CMK (cell line): ENCODE data around the gene FAM83F.
"Not testable (repeated sequence)": the region's sequence is repeated elsewhere in the genome, so short reads cannot be mapped to it uniquely, and the experiment has no call there.

ENCODE experiments used
- DNase-seq: peaks from one replicate; pipeline ENCODE4 v3.0.0-alpha.2; 2010; ENCODE audit warnings: low read depth

The FAM83F gene

GRCh38 chr22:39965748-39966147 lies 29.0 kb upstream of the FAM83F start:
- DNase-seq = no peak

DNA sequence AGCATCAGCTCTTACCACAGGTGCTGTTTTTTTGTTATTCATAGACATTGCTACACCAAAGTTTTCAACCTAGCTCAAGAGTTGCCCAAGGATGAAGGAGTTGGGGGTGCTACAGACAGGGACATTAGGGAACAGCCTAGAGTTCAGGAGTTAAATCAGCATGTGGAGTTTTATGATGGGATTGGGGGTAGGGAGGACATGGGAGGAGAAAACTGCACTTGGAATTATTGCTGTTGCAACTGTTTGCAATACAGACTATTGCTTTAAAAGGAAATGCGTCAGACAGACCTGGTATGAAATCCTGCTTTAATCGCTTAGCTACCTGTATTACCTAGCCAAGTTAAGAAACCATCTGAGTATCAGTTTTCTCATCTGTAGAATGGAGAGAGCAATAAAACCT lies 28.3 kb upstream of the FAM83F start:
- DNase-seq = no peak

DNA sequence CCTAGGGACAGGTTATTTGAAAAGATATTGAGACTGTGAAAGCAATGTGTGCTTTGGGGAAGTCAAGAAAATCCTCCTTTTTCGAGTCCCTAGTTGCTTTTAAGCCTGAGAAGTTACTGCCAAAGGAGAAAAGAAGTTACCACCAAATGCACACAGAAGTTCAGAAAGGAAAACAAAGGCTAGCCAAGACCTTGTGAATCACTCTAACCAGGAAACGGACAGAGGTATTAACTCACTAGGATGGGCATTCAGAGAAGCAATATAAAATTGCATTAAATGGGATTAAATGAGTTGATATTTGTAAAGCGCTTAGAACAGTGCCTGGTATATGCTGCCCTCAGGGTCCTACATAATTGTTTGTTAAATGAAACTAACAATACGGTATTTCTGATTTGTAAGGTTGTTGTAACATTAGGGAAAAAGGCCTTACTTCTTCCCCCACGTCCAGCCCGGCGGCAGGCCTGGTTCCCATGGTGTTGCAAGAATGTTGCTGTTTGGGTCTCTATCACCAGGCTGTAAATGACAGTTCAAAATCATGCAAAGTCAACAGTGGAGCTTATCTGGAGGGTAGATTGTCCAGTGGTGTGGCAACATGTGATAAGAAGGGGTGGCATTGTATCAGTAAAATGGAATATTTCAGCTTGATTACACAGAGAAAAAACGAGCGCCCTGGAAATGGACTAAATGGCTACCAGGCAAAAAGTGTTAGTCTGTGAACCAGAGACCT lies 27.5 kb upstream of the FAM83F start:
- DNase-seq = peak; percentile 55

DNA sequence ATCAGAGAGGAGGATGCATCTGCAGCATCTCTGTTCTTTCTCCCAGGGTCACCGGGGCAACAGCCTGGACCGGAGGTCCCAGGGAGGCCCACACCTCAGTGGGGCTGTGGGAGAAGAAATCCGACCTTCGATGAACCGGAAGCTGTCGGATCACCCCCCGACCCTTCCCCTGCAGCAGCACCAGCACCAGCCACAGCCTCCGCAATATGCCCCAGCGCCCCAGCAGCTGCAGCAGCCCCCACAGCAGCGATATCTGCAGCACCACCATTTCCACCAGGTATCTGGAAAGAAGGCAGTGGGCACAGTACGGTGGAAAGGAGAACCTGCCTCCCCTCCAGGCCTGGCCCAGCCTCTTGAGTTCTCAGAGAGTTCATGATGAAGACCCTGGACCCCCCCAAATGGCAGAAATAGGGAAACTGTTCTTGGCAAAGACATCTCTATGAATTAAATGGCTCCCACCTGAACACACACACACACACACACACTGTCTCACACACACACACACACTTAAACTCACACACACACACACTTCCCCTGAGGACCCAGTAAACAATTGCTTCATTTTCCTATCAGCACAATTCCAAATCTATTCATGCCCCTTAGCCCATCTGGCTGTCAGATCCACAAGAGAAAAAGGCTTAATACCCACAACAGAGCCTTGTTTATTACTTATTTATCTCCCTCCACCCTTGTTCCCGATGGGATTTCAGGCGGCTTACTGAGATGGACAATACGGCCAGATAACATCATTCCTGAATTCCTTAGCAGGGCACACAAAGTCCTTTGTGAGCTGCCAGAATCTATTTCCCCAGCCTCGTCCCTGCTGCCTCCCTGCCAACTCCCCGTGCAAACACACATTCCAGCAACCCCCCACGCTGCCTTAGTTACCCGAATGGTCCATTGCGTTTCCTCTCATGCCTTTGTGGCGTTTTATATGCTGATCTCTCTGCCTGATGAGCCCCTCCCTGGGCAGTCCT lies 26.5 kb upstream of the FAM83F start:
- DNase-seq = no peak

GRCh38 chr22:39970742-39971141 lies 24.0 kb upstream of the FAM83F start:
- no peak for DNase-seq

DNA sequence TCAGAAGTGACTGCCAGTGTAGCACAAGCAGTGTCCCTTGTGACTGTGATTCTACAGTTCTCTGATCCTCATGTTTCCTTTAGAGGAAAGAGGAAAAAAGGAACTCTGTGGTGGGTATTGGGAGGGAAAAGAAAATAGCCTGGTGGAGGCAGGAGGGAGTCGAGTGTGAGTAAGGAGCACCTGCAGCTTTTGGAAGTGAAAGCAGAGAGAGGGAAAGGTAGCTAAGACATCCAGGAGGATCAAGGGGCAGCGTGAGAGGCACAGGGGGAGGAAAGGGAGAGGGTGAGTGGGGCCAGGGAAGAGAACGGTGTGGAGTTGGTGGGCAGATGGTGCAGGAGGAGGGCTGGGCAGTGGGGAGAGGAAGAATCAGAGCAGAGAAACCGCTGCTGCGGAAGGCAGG lies 22.1 kb upstream of the FAM83F start:
- no peak for DNase-seq

DNA sequence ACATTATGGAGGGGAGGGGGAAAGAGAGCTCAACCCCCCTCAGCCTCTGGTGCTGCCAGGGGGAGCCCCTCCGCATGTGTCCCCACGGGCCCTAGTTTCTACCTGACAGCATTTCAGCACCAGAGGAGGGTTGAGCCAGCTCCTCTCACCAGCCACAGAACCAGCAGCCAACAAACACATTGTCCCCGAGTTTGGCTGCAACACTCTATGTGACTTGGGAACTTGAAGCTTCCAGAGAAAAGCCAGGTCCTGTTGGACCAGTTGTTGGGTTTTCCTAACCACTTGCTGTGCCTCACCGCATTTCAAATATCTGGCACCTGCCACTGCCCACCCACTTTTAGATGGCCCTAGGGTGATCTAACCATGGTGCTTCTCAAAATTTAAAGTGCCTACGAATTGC lies 21.1 kb upstream of the FAM83F start:
- DNase-seq = no peak

DNA sequence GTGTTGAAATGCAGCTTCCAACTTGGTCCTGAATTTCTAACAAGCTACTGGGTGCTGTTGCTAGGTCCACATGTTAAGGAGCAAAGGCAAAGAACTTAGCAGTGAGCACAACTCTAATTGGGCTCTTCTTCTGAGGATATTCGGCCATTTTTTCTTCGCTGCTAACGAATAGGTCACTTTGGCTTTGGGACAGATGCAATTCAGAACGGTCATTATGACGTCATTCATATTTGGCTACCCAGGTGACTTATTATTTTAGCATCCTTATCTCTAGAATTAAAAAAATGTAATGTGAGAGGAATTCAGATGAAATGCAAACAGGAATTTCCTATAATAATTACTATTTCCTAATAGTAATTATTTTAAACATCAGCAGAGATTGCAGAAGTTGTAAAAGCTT lies 20.7 kb upstream of the FAM83F start:
- DNase-seq = no peak

DNA sequence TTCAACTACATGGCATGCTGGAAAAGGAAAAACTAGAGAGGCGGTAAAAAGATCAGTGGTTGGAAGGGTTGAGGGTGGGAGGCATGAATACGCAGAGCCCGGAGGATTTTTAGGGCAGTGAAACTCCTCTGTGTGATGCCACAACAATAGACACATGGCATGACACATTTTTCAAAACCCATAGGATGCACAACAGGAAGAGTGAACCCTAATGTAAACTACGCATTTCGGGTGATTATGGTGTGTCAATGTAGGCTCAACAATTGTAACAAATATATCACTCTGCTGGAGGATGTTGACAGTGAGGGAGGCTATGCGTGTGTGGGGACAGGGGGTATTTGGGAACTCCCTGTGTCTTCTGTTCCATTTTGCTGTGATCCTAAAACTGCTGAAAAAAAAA lies 15.7 kb upstream of the FAM83F start:
- DNase-seq = no peak

DNA sequence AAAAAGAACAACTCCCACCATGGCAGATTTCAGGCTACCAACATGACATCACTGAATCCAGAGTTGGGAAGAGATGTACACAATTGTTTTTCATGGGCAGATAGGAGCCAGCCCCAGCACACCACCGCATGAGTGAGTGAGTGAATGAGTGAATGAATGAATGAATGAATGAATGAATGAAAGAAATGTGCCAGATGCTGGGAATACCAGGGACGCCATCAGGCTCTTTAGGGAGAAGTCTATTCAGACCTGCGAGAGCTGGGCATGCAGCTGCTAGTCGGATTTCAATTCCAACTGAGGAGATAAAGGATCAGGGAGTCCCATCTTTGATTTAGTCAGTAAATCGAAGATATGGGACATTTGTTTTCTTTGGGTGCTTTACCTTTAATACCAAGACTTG lies 15.3 kb upstream of the FAM83F start:
- no peak for DNase-seq

DNA sequence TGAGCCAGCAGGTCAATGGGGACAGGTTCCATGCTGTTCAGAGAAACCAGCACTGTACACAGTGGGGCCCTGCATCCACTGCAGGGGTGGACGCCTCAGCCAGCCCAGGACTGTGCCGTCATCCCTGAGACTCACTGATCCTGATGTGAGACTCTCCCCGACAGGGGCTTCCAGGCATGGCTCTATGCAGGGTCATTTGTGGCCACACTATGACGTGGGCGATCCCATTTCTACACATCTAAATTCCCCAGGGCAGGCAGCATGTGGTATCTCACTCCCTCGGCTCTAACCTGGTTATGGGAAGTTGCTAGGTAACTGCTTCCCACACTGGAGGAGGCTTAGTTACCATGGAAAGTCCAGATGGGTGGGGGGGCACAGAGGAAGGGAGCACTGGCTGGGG lies 14.2 kb upstream of the FAM83F start:
- DNase-seq = no peak

- DNase-seq = no peak
Observed at GRCh38 chr22:39983346-39983745, 11.4 kb upstream of the FAM83F start.

DNA sequence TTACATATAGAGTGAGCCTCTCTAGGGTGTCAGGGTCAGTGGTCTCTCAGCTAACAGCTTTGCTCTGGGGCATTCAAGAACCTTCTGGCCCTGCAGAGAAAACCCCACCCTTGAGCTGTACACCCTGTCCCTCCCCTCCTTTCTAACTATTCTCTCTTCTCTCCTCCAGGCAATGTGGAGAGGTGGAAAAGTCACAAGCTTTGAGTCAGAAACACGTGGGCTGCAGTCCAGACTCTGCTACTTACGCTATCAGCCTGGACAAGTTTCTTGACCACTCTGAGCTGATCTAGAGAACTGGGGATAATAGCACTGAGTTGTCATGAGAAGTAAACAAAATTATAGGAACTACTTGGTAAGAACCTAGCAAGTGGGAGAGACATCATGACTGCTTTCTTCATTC lies 10.7 kb upstream of the FAM83F start:
- DNase-seq = no peak

DNA sequence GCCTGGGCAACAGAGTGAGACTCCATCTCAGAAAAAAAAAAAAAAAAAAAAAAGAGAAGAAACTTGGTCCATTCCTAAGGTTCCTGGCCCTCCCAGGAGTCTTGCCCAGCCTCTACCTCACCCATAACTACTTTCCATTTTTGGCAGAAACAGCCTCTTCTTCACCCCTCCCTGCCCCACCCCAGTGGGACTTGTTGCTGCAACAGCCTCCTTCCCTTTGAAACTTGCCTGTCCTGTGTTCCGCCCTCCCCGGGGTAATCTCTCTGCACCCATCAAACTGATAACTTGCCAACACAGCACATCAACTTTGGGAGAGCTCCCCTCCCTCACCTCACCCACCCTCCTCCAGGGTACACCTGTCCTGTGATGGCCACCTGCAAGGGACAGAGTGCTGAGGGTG lies 10.0 kb upstream of the FAM83F start:
- DNase-seq = no peak

DNA sequence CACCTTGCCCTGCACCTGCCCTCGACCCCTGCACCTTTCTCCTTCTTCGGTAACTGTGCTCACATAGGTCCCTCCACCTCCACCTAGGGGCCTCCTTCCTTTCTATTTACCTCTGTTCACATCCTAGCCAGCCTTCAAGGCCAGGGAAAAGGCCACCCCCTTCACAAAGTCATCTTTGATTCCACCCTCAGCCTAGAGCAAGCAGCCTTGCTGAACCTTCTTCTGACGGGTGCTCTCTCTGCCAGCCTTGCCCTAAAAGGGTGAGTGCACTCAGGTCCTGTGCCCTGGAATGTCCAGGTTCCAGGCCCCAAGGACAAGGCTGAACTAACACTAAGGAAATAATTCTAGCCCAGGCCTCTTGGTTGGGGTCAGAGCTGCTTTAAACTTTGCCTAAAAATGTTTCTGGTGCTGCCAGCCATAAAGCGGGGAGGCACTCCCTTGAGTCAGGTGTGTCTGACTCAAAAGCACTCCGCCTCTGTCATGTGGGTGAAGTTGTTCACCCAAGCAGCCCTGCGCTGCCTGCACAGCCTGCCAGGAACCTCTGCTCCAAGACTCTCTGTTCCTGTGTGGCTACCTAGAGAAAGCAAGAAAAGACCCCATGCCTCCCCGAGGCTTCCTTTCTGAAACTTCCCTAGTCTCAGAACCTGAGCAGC lies 9.2 kb upstream of the FAM83F start:
- DNase-seq = no peak

DNA sequence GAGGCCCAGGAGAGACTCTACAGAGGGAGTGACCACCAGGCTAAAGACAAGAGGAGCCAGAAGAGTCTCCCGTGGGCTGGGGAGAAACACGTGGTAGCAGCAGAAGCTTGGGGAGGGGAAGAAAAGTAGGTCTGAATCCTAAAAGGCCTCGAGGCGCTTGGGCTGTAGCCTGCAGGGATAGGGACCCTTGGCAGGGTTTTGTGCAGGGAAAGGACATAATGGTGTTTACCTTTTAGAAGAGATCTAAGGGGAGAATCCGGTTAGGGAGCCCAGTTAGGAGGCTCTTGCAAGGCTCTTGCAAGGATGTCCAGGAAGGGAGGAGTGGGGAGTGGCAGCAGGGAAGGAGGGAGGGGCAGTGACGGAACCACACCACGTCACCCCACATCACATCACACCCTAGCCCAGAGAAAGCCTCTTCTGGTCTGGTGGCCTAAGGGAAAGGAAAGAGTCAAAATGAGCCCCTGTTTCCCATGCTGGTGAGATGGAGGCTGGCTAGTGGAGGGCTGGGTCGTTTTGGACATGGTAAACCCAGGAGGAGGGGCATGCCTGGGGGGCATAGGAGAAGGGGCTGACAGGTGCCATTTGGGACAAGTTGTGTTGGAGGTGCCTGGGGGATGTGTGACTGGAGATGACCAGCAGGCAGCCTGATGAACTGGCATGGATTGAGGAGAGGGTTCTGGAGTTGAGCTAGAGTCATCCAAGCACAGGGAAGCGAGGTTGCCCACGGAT lies 6.2 kb upstream of the FAM83F start:
- no peak for DNase-seq

GRCh38 chr22:39989633-39990032 lies 5.1 kb upstream of the FAM83F start:
- no peak for DNase-seq

GRCh38 chr22:39990686-39991085 lies 4.1 kb upstream of the FAM83F start:
- no peak for DNase-seq

DNA sequence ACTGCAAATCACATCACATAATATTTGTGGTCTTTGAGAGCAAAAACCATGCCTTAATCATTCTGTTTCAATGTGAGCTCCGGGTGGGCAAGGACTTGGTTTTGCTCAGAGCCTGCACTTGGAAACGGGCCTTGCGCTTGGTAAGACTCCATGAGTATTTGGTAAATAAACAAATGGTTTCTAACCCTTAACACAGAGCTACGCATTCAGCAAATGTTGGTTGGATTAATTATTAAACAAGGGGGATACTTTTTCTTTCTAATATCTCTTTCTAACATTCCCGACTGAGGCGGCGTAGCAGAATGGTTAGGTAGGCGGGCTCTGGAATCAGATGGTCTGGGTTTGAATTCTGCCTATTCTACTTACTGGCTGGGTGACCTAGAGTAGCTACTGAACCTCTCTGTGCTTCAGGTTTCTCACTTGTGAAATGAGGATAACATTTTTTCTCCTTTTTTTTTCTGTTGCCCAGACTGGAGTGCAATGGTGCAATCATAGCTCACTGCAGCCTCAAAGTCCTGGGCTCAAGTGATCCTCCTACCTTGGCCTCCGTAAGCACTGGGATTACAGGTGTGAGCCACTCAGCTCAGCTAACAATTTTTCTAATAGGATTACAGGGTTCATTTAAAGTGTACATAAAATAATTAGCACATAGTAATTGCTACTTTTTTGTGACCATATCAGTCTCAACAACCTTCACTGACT lies 3.4 kb upstream of the FAM83F start:
- DNase-seq = no peak

DNA sequence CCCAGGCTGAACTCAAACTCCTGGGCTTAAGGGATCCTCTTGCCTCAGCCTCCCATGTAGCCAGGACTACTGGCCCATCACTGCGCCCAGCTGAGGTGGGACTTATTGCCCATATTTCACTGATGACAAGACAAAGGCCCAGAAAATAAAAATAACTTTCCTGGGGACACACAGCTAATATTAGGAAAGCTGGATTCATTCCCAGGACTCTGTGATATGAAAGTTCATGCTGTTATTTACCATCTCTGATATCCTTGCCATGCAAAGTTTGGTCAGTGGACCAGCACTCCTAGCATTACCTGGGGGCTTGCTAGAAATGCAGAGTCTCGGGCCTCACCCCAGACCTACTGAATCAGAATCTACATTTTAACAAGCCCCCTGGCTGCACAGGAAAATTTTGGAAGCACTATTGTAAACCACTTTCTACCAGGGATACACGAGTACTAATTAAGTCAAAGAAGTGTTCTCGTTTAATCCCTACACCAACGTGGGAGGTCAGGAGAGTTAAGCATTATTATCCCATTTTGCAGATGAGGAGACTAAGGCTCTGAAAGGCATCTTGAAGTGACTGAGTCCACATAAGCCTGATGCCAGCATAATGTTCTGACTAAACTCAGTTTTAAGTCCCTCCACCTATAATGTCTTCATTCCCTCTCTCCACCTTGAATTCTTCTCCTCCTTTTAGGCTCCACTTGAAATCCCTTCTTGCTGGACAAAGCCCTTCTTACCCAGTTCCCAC lies 2.5 kb upstream of the FAM83F start:
- no peak for DNase-seq

- DNase-seq = not testable (repeated sequence)
Observed at GRCh38 chr22:39992894-39993293, 1.9 kb upstream of the FAM83F start.
